Lower lobe of right lung (tissue), 2 donors: Measurements from ENCODE around the gene LAMA2. TPM values are rescaled to one million over a fixed set of nuclear protein-coding genes. Genes with fewer than 3 reads are reported as not detected.

Experiments
- ATAC-seq, 2 donors: fragments of 200-7000 bp; cut with Tn5 transposase; one replicate each; pipeline ENCODE4 v1.9.1; 2020 to 2022; ENCODE audit warnings: mild to moderate bottlenecking in 2 of 2, moderate library complexity in 2 of 2
- DNase-seq: peaks from one replicate; pipeline ENCODE4 v3.0.0-alpha.2; 2020
- H3K27ac ChIP-seq: fragments of 200-600 bp; one replicate; pipeline ENCODE4 v1.8.0; 2022
- H3K27me3 ChIP-seq: fragments of 200-600 bp; one replicate; pipeline ENCODE4 v1.8.0; 2022; ENCODE audit warnings: low read depth
- H3K36me3 ChIP-seq: fragments of 200-600 bp; one replicate; pipeline ENCODE4 v1.8.0; 2022; ENCODE audit warnings: mild to moderate bottlenecking
- H3K4me1 ChIP-seq: fragments of 200-600 bp; one replicate; pipeline ENCODE4 v1.8.0; 2022
- H3K4me3 ChIP-seq: fragments of 200-600 bp; one replicate; pipeline ENCODE4 v1.8.0; 2022; ENCODE audit warnings: mild to moderate bottlenecking
- H3K9me3 ChIP-seq: fragments of 200-600 bp; one replicate; pipeline ENCODE4 v1.8.0; 2022
- intact Hi-C: fragments of 100-400 bp; cut with DNase I; formaldehyde crosslinking; loops from one replicate; pipeline ENCODE4 v1.11.0; 2022
- total RNA-seq: library from RNA; stranded (reverse); fragmentation: NEBNext Ultra II Directional; extraction: Animal tissue kit (Norgen Biotek cat#: 25700); gene quantifications from one replicate; pipeline ENCODE4 v1.2.1, GENCODE V29; 2021
- TF ChIP-seq, protein P1 (sequence below): fragments of 200-600 bp; IDR thresholded peaks from one replicate; pipeline ENCODE4 v1.8.0; 2022; ENCODE audit warnings: antibody characterized with exemption, mild to moderate bottlenecking
- donor health status: DM: no; HTN: yes; CAD: no; lungs with severe emphysema.

The LAMA2 gene
- total RNA-seq, 1 donor from 2014 or later = 49.6 TPM

GRCh38 chr6:129551486-129551885 lies 668.5 kb downstream of the LAMA2 start:
- TF ChIP-seq, protein P1, sequence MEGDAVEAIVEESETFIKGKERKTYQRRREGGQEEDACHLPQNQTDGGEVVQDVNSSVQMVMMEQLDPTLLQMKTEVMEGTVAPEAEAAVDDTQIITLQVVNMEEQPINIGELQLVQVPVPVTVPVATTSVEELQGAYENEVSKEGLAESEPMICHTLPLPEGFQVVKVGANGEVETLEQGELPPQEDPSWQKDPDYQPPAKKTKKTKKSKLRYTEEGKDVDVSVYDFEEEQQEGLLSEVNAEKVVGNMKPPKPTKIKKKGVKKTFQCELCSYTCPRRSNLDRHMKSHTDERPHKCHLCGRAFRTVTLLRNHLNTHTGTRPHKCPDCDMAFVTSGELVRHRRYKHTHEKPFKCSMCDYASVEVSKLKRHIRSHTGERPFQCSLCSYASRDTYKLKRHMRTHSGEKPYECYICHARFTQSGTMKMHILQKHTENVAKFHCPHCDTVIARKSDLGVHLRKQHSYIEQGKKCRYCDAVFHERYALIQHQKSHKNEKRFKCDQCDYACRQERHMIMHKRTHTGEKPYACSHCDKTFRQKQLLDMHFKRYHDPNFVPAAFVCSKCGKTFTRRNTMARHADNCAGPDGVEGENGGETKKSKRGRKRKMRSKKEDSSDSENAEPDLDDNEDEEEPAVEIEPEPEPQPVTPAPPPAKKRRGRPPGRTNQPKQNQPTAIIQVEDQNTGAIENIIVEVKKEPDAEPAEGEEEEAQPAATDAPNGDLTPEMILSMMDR = no peak
- H3K4me1 ChIP-seq = no peaks in the 10 kb centered on the region
- no peak overlapping the region for H3K27ac ChIP-seq
- H3K27me3 ChIP-seq = no peaks in the 10 kb centered on the region
- DNase-seq = no peak
- no peaks in the 10 kb centered on the region for H3K9me3 ChIP-seq
- no peak overlapping the region for H3K4me3 ChIP-seq
- intact Hi-C loops = no loop called here
- no peak for ATAC-seq
- H3K36me3 ChIP-seq = peaks cover 12% of the 10 kb centered on the region

DNA sequence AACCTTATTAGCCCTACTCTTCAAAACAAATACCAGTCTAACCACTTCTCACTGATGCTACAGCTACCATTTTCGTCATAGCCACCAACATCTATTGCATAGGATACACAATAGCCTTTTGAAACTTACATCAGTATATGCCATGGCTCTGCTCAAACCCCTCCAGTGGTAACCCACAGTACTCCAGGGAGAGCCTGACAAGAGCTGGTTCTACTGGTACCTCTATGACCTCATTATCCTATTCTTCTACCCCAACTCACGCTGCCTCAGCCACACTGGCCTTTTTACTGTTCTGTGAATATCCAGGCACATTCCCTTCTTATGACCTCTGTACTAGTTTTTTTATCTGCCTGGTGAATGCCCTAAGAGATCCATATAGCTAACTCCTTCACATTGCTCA lies 669.5 kb downstream of the LAMA2 start:
- Histone ChIP-seq H3K27me3 (no peaks in the 10 kb centered on the region), H3K9me3 (no peaks in the 10 kb centered on the region), H3K36me3 (peaks cover 12% of the 10 kb centered on the region), H3K4me1 (no peaks in the 10 kb centered on the region), H3K4me3 (no peak overlapping the region), H3K27ac (no peak overlapping the region)
- no peak for DNase-seq
- TF ChIP-seq, protein P1 = no peak
- intact Hi-C loops = no loop called here
- ATAC-seq = no peak

DNA sequence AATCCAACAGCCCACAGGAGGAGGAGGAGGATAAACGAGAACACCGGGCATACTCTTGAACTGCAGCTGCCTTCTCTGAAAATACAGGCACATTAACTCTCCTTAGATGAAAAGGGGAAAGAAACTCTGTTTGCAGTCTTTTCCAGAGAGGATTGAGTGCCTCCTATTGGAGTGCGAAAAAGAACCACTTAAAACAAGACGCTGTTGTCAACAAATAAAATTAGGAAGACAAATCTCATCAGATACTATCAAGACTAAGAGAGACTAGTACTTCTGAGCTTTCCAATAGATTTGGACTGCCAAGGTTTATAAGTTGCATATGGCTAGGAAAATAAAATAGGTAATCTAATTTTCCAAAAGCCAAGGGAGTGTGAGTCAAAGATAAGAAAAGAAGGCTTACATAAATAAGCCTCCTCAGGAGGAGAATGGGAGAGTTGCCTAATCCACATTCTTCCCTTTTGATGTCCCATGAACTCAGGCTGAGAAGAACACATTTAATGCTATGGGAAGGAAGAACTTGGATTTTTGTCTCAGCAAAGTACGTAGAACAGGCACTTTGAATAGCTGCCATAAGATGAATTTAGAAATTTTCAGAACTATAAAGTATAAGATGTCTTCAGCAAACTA lies 672.4 kb downstream of the LAMA2 start:
- TF ChIP-seq, protein P1 = no peak
- intact Hi-C loops = no loop called here
- no peaks in the 10 kb centered on the region for H3K4me1 ChIP-seq
- DNase-seq (no peak), ATAC-seq (no peak)
- no peaks in the 10 kb centered on the region for H3K9me3 ChIP-seq
- peaks cover 12% of the 10 kb centered on the region for H3K36me3 ChIP-seq
- H3K27ac ChIP-seq = no peak overlapping the region
- no peak overlapping the region for H3K4me3 ChIP-seq
- H3K27me3 ChIP-seq = no peaks in the 10 kb centered on the region

- DNase-seq = no peak
These were observed 675.3 kb downstream of the LAMA2 start for GRCh38 chr6:129558248-129558647.

GRCh38 chr6:129565366-129565765 lies 682.4 kb downstream of the LAMA2 start:
- ATAC-seq (no peak), DNase-seq (no peak)
- Histone ChIP-seq H3K4me3 (no peak overlapping the region), H3K27me3 (no peaks in the 10 kb centered on the region), H3K4me1 (no peaks in the 10 kb centered on the region), H3K9me3 (no peaks in the 10 kb centered on the region), H3K27ac (no peak overlapping the region), H3K36me3 (no peaks in the 10 kb centered on the region)
- intact Hi-C loops = no loop called here
- TF ChIP-seq, protein P1 = no peak

More at GRCh38 chr6:129558248-129558647, 675.3 kb downstream of the LAMA2 start:
- no peaks in the 10 kb centered on the region for H3K4me1 ChIP-seq
- H3K9me3 ChIP-seq = no peaks in the 10 kb centered on the region
- H3K27ac ChIP-seq = no peak overlapping the region
- no peak overlapping the region for H3K4me3 ChIP-seq
- intact Hi-C loops = no loop called here
- TF ChIP-seq, protein P1 = no peak
- H3K27me3 ChIP-seq = no peaks in the 10 kb centered on the region
- peaks cover 12% of the 10 kb centered on the region for H3K36me3 ChIP-seq
- no peak for ATAC-seq
